Right renal cortex interstitium (tissue), 3 donors: ENCODE results near the gene OR6B2. TPM values are rescaled to one million over a fixed set of nuclear protein-coding genes. Genes with fewer than 3 reads are reported as not detected.

Source experiments
- DNase-seq, 3 donors: peaks; one replicate each; pipeline ENCODE4 v3.0.0-alpha.2; 2013; ENCODE audit warnings: low read depth in 3 of 3, low spot score in 2 of 3
- polyA plus RNA-seq, 3 donors: library from polyadenylated mRNA; unstranded; fragments of 120-200 nt; gene quantifications; one replicate each; pipeline ENCODE4 v1.2.1, GENCODE V29; 2013; ENCODE audit not compliant: insufficient read length in 3 of 3

OR6B2 gene
- polyA plus RNA-seq, 3 donors, result not detected

- no peak for DNase-seq
Observed at GRCh38 chr2:240042740-240043139, 12.5 kb upstream of the OR6B2 start.

GRCh38 chr2:240041363-240041762 lies 11.1 kb upstream of the OR6B2 start:
- DNase-seq, result no peak

- peak in 1 of 3 donors; percentile 19 for DNase-seq
Observed at GRCh38 chr2:240037358-240037757, 7.1 kb upstream of the OR6B2 start.

GRCh38 chr2:240033330-240033678 lies 3.1 kb upstream of the OR6B2 start:
- DNase-seq, result no peak

GRCh38 chr2:240032406-240033329 lies 2.4 kb upstream of the OR6B2 start:
- no peak for DNase-seq

GRCh38 chr2:240024766-240025165 lies 5.5 kb downstream of the OR6B2 start:
- no peak for DNase-seq

GRCh38 chr2:240023792-240024191 lies 6.4 kb downstream of the OR6B2 start:
- DNase-seq, result no peak

- peak in 1 of 3 donors; percentile 27 for DNase-seq
Observed at GRCh38 chr2:240021488-240022104, 8.6 kb downstream of the OR6B2 start.

GRCh38 chr2:240018071-240018750 lies 12.0 kb downstream of the OR6B2 start:
- DNase-seq, result no peak

GRCh38 chr2:240014327-240014726 lies 15.9 kb downstream of the OR6B2 start:
- DNase-seq, result no peak

- no peak for DNase-seq
Observed at GRCh38 chr2:240013343-240013742, 16.9 kb downstream of the OR6B2 start.

GRCh38 chr2:240002983-240003382 lies 27.2 kb downstream of the OR6B2 start:
- DNase-seq, result no peak

- no peak for DNase-seq
Observed at GRCh38 chr2:240000671-240001070, 29.6 kb downstream of the OR6B2 start.

- no peak for DNase-seq
Observed at GRCh38 chr2:239997686-239998409, 32.4 kb downstream of the OR6B2 start.

- no peak for DNase-seq
Observed at GRCh38 chr2:239994086-239994485, 36.1 kb downstream of the OR6B2 start.

GRCh38 chr2:239993291-239993690 lies 36.9 kb downstream of the OR6B2 start:
- no peak for DNase-seq

- peak; percentile 27 to 43 (median 29) for DNase-seq
Observed at GRCh38 chr2:239991689-239992314, 38.4 kb downstream of the OR6B2 start.

- no peak for DNase-seq
Observed at GRCh38 chr2:239990966-239991365, 39.3 kb downstream of the OR6B2 start.

- DNase-seq, result no peak
Observed at GRCh38 chr2:239985356-239985755, 44.9 kb downstream of the OR6B2 start.

- no peak for DNase-seq
Observed at GRCh38 chr2:239984421-239985194, 45.6 kb downstream of the OR6B2 start.
